Dermis blood vessel endothelial cell (primary cell): ENCODE results near the gene EHD1. TPM values are rescaled to one million over a fixed set of nuclear protein-coding genes. Genes with fewer than 3 reads are reported as not detected.
A peak's percentile ranks its signal among the peaks of the same experiment; 100 is the strongest.

Experiments
- DNase-seq: peaks from one replicate; pipeline ENCODE4 v3.0.0; 2010
- total RNA-seq: library from RNA; depleted of rRNA; stranded (reverse); fragments of >200 nt; gene quantifications from 2 replicates; pipeline ENCODE4 v1.2.3, GENCODE V29; 2014

The EHD1 gene
- total RNA-seq = 75.9 and 125 TPM in 2 replicates

DNA sequence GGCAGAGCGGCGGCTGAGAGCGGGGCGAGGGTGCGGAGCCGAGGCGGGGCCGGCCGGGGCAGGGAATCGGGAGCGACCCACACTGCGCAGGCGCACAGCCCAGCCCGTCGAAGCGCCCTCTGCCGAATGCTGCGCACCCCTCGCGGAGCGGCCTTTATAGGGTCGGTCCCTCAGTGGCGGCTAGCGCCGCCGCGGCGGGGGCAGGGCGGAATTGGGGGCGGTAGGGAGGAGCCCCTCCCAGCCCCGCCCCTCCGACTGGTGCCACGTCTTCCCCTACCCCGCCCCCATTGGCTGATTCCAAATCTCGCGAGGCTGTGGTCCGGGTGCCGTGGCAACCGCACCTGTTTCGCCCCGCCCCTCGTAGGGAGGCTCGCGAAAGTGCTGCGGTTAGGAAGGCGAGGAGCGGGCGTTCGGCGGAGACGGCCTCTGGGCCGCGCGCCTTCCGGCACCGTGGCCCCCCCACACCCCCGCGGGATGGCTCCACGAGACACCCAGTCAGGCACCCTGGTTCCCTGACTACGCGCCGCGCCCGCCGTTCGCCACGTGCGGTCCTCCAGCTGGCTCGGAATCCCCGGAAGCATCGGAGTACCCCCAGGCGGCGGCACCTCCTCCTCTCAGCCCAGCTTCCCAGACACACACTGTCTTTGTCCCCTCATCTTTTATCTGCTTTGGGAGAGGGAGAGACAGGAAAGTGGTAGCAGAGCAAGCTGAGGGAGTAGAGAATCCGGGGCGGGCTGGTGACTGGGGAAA, at the start of gene EHD1:
Gene EHD1 (minus strand): TSS at position 128 of the 750 bp plus-strand sequence. CDS start 157 bp downstream, outside the sequence.
- peak; percentile 98 for DNase-seq

DNA sequence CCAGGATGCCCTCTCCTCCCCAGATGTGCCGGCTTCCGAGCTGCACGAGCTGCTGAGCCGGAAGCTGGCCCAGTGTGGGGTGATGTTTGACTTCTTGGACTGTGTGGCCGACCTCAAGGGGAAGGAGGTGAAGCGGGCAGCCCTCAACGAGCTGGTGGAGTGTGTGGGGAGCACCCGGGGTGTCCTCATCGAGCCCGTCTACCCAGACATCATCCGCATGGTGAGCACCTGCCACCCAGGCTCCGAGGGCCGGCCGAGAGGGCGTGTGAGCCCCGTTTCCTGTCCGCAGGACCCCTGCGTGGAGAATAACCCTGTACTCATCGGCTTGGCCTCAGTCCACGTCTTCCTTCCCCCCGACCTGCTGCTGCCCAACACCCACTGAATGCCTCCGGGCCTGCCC, 48.3 kb upstream of the EHD1 start:
- no peak for DNase-seq

DNA sequence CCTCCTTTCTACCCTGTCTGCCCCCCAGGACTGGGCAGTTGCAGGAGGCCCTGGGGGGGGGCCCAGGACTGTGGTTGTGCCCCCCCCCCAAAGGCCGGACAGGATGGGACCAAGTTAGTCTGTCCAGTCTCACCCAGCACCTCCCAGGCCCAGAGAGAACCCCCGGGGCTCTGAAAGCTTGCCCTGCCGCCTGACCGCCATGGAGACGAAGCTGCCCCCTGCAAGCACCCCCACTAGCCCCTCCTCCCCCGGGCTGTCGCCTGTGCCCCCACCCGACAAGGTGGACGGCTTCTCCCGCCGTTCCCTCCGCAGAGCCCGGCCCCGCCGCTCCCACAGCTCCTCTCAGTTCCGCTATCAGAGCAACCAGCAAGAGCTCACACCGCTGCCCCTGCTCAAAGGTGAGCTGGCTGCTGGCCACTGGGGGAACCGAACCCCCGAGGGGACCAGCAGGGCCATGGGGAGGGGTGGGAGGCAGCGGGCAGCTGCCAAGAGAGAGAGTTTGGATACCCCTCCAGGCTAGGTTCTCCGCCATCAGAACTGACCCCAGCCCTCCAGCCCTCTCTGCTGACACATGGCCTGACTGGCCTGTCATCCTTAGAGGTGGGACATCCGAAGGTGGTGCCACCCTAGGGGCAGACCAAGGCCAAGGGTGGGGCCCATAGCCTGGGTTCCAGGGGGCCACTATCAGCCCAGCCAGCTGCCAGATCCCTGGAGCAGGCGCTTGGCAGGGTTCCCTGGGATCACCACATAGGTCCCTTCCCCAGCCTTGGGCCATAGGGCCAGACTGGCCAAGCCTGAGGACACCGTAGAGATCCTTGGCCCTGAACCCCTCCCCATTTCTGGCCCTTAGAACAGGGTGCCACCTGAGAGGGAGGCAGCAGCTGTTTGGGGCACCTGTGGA, 47.4 kb upstream of the EHD1 start:
- DNase-seq = no peak

DNA sequence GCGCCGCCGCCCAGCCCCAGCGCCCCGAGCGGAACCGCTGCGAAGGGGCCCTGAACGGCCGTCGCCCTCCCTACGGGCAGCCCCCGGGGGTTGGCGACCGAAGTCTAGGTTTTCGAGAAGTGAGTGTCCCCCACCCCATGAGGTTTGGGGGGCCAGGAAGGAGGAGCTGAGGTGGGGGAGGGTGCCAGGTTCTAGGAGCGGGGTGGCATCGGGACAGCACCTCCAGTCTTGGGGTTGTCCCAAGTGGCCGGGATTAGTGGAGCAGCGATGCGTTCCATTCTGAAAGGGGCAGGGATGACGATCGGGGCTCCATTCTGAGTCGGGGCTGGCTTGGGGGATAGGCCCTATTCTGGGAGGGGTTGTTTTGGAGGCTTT, 46.5 kb upstream of the EHD1 start:
- peak; percentile 26 for DNase-seq

DNA sequence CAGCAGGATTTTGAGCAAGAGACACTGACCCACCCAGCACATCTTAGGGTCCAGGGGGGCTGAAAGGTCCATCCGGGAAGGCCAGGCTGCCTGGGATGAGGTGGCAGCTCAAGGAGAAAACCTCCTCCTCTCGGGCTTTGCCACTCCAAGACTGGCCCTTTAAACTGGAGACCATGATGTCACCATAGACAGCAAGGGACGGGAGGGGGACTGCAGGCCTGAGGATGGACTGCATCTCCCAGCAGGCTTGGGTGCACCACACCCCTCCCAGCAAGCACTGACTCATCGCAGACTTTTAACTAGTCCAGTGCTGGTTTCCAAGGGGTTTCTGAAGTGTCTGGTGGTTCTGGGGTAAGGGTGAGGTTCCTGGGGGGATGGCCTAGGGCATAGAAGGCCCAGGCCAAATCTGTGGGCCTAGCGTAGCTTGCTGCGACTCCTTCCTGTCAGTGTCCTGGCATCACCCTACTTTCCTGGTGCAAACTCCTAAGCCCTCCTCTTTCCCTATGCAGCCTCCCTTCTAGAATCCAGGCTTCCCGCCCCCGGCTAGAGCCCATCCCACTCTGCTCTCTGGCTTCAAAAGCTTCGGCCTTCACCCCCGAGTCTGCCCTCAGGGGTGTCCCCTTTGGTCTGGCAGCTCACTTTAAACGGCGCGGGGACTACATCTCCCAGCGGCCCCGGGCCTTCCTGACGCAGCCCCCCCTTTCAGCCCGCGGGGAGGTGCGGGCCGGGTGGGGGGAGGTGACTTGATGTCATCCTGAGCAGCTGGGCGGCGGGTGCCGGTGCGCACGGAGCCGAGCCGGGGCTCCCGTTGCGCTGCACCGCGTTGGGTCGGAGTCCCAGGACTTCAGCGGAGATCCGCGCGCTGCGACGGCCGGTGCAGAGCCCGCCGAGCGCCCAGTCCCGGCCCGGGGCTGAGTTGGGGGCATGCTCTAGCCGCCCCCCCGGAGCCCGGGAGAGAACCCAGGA, 45.8 kb upstream of the EHD1 start, which contains the start of gene PPP2R5B:
Gene PPP2R5B (plus strand): TSS at position 746 of the 966 bp plus-strand sequence. CDS start 1,046 bp downstream, outside the sequence.
- peak; percentile 94 for DNase-seq

DNA sequence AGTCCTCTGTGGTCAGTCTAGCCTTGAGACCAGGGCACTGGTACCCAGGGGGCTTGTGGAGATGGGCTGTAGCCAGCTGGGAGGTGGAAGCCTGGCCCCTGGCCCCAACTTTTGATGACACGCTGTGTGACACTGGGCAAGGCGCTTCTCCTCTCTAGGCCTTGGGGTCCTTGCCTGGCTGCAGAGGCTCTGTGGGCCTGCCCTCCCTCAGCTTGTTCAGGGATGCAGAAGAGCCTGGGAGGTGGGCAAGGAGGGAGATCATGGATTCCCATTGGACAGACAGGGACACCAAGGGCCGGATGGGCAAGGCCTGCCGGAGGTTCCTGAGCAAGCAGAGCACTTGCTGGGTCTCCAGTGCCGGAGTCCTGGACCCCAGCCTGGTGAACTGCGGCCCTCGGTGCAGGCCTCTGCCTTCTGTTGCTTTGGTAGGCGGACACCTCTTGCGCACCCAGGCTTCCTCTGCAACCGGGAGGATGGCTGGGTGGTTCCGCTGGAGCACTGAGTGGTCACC, 44.8 kb upstream of the EHD1 start:
- no peak for DNase-seq

DNA sequence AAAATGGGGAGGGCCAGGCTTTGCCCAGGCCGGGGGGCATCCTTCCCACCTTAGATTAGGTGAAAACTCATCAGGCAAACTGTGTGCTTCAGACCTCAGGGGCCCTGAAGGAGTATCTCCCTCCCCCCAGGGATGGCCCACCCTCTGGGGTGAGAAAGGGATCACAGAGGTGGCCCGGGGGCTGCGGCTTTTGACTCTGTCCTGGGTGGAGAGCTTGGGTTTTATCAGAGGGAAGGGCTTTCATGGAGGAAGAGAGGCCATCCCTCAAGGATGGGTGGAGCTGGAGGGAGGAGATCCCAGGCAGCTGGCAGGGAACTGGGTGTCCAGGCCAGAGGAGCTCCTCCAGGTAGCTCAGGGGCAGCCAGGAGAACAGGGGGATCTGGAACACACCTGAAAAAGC, 43.0 kb upstream of the EHD1 start:
- no peak for DNase-seq

DNA sequence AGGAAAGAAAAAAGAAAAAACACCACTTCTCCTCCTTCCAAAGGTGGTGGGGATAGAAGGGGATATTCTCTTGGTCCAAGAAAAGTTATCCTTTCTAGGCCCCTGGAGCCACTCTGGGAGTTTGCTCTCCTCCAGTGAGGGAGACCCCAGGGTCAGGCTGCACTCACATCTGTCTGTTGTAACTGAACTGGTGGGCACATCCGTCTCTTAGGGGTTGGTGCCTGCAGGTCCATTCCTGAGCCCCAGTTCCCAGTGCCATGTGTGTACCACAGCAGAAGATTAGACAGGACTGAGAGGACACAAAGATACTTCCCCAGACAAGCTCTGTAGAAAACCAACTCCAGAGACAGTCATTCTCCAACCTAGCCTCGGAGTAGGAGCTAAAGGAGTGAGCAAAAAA, 41.7 kb upstream of the EHD1 start:
- DNase-seq = no peak

DNA sequence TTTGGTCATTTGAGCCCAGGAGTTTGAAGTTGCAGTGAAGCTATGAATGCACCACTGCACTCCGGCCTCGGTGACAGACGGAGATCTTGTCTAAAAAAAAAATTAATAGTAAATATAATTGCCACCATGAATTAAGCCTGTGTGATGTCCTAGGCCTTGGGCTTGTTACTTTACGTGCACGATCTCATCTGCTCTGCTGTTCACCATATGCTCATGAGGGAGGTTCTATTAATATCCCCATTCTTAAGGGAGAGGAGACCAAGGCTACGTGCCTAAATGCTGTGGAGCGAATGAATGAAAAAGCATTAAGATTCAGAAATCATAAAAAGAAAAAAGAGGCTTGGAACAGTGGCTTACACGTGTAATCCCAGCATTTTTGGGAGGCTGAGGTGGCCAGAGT, 41.2 kb upstream of the EHD1 start:
- no peak for DNase-seq

DNA sequence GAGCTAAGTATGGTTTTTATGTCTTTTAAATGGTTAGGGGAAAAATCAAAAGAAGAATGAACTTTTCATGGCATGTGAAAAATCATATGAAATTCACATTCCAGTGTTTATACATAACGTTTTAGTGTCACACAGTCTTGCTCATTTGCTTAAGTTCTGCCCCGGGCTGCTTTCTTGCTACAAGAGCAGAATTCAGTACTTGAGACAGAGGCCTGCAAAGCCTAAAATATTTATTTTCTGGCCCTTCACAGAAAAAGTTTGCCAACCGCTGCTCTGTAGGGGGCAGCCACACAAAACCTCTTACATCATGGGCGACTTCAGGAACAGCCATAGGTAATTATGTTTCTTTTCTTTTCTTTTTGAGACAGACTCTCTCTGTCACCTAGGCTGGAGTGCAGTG, 39.6 kb upstream of the EHD1 start:
- peak; percentile 59 for DNase-seq

DNA sequence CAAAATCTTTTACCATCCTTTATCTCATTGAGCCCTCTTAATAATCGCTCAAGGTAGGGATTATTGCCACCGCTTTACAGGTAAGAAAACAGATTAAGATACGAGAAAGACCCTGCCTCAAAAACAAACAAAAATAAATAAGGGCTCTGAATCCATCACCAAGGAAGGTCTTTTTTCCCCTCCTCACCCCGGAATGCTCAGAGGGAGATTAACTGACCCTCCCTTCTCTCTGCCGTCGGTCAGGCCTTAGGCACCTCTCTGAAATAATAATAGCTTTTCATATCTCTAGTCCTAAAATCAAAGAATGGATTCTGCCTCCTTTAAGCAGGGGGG, 39.2 kb upstream of the EHD1 start:
- no peak for DNase-seq

DNA sequence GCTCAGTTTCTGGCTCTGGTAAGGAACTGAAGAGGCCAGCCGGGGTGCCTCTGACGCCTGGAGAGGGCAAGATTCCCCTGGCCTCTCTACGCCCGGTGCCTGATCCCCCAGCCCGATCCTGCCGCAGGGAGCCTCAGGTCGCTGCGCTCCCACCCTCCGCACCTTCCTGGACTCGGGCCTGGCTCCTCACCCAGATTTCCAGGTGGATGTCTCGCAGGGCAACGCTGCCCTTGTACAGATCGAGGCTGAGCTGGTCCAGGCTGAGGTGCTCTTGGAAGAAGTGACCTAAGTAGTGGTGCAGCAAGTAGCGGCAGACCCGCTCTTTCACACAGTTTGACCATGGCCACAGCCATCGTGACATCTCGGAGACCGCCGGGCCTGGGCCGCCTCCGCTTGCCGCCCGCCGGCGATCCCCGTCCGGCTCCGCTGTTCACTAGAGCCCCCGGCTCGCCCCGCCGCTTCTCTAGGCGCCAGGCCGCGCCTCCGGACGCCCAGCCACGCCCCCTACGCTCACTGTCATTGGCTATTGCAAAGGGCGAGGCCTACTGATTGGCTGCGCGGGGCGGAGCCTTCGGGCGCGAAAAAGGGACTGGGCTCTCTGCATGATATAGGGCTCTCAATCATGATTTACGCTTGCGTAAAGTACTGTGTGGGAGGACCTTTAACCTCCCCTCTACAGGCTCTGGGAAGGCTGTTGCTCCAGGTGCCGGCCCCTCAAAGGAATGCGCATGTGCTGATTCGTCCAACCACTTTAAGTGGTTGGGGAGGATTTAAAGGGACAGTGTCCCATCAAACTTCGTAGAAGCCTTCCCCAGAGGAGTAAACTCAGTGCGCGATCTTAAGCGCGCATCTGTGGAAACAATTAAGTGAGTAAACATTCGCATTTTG, 38.6 kb upstream of the EHD1 start, which contains the start of gene ATG2A:
Gene ATG2A (minus strand): TSS at position 435 of the 888 bp plus-strand sequence. CDS start 74 bp downstream, at position 361.
- DNase-seq = peak; percentile 100

DNA sequence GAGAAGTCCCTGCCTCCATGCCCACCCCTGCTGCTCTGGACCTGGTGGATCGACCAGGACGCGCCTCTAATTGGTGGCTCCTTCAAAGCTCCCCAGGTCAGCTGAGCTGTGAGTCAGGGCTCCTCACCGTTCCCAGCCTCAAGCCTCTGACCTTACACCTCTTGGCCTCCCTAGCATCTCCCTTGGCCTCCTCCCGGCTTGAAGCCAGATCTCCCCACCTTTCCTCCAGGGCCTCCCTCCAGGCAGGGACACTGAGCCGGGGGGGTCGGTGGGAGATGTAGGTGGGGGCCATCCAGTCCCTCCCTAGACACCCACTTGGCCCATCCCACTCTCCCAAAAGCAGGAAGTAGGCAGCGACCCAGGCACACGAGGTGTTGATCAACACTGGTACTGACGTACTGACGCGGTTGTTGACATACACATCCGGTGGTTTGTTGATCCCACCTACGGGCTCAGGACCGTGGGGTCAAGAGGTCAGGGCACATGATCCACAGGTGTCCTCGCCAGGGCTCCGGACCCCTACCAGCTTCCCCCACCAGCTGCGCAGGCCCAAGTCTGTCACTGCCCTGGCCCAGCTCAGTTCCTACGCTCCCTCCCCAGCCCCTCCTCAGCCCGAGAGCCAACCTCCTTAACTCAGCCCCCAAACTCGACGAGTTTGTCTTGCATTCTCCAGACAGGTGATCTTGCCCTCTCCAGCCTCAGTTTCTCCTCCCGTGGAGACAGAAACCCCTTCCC, 37.8 kb upstream of the EHD1 start:
- DNase-seq = peak; percentile 44

DNA sequence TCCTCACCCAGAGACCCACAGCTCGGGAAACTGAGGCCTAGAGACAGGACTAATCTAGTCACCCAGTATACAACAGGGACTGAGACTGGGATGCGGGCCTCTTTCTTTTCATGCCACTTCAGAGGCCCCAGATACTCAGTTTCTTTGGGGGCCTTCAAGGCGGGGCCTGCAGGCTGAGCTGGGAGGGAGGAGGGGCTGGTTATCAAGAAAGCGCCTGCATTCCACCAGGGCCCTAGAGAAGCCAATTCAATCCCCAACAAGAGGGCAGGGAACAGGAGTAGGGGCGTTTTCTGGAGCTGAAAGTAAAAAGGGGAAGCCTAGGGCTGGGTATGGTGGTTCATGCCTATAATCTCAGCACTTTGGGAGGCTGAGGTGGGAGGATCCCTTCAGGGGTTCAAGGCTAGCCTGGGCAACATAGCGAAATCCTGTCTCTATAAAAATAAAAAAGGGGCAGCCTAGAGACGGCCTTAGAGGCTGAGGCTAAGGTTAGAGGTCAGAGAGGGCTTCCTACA, 37.0 kb upstream of the EHD1 start:
- DNase-seq = no peak

DNA sequence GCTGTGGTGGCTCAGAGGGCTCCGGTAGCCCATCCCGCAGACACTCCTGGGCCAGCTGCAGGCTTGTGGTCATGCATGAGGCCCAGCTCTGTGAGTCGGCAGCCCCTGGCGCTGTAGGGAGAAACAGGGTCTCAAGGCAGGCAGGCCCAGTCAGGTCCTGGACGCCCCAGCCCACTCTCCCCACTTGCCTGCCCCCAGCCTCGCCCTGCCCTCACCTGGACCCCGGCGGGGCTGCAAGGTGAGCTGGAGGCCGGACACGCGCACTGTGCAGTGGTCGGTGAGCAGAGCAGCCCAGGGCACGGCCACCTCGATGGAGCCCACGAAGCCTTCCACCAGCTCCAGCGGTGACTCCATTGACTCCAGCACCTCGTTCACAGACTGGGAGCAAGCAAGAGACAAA, 35.7 kb upstream of the EHD1 start:
- DNase-seq = no peak

DNA sequence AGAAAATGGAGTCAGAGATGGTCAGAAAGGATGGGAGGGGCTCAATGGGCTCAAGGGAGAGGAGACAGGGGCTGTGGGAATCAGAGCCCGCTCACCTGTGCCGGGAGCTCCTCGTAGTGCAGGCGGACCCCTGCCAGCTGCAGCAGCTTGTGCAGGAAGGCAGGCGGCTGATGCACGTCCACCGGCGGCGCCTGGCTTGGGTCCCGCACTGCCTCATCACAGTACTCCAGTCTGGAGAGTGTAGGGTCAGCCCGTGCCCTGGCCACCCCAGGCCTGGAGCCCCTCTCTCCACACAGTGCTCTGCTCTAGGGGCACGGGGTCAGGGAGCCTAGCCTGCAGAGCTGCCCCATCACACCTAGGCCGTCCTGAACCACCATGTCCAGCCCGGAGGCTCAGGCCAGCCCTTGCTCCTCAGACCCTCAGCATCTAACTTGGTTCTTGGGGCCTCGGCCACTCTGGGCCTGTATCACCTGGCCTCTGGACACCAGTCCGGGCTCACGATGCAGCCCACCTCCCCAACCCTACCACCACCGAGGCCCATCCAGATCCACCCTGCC, 34.8 kb upstream of the EHD1 start:
- no peak for DNase-seq

DNA sequence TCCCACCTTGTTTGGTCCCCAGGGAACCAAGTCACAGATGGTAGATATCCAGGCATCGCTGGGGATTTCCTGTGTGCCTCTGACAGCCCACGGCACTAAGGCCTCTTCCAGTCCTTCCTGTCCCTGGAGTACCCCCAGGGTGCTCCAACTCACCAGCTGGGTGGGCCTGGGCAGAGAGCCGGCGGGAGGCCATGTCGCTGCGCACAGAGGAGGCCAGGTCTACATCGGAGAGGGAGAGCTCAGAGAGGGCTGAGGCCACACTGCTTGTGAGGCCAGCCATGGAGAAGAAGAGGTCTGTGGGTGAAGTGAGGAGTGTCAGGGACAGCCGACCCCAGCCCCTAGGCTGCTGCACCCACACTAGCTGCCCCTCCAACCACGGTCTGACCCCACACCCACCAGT, 33.3 kb upstream of the EHD1 start:
- DNase-seq = no peak

DNA sequence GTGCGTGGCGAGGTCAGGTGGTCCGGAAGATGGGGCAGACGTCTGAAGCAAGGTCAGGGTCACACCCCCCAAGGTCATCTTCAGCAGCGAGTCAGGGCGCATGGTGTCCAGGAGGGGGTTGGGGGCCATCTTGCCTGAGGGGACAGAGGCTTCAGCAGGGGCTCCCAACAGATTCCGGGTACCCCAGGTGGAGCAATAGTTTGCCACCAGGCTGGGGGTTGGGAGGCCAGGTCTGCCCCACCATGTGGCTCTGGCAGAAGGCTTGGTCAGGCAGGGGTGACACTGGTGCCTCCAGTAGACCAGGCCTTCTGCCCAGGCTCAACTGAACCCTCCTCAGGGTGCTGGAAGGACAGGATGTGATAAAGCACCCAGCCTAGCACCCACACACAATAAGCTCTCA, 32.7 kb upstream of the EHD1 start:
- no peak for DNase-seq

DNA sequence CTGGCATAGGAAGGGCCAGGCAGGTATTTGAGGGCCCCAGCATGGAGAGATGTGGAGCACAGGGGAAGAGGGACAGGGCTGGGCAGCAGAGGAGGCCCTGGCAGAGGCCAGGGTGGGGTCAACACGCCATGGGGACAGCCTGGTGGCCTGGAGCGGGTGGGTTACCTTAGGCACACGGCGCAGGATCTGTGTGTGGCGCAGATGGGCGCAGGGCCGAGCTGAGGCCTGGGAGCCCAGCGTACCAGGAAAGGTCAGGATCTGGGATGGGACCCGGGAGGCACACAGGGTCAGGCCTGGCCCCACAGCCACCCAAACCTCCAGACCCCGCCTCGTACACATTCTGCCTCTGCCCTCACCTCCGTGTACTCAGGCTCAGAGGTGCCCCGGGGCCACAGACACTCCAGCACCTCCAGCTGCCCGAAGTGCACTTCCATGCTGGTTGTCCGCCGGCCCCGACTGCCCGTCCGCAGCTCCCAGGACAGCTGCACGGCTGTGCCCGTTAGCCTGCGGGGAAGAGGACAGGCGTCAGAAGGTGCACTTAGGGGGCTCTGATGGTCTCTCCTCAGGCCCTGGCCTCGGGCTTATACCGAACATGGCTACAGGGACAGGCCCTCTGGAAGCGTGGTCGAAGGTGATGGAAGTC, 32.2 kb upstream of the EHD1 start:
- no peak for DNase-seq
